Neural cell (in vitro differentiated cells): ENCODE measurements around the gene DGCR6L.

Source experiments
- EP300 ChIP-seq: fragments of 450-650 bp; conservative IDR thresholded peaks from 2 replicates; pipeline ENCODE4 v1.6.1; 2014; ENCODE audit warnings: antibody characterized with exemption, mild to moderate bottlenecking, moderate library complexity; ENCODE audit not compliant: poor library complexity, severe bottlenecking
- EZH2 ChIP-seq: fragments of 200-600, 300-800 bp; shearing (Covaris generic), sonication (generic); IDR thresholded peaks from 2 replicates; pipeline ENCODE4 v1.6.1; 2014; ENCODE audit warnings: antibody characterized with exemption, low read length, borderline replicate concordance, mild to moderate bottlenecking; ENCODE audit not compliant: insufficient read depth, poor library complexity, severe bottlenecking
- RAD21 ChIP-seq: fragments of 450-650 bp; conservative IDR thresholded peaks from 2 replicates; pipeline ENCODE4 v1.6.1; 2014; ENCODE audit warnings: antibody characterized with exemption, mild to moderate bottlenecking, moderate library complexity
- TF ChIP-seq, protein P1 (sequence below): fragments of 450-650 bp; IDR thresholded peaks from 2 replicates; pipeline ENCODE4 v1.5.1; 2014; ENCODE audit warnings: antibody characterized with exemption, mild to moderate bottlenecking, moderate library complexity; ENCODE audit not compliant: poor library complexity, severe bottlenecking

DNA sequence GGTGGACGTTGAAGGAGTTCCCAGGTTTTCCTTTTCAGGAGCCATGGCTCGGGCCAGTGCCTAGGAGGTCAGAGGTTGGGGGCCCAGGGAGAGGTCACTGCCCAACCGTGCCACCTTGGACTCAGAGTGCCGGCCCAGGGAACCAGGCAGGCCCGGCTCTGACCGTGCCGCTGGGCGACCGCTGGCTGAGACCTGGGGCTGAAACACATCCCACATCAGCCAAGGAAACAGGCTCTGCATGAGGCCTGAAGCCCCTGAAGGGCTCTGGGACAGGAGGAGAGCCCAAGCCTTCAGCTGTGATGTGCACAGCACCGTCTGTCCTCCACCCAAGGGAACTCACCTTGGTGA, 29.8 kb downstream of the DGCR6L start:
- TF ChIP-seq, protein P1, sequence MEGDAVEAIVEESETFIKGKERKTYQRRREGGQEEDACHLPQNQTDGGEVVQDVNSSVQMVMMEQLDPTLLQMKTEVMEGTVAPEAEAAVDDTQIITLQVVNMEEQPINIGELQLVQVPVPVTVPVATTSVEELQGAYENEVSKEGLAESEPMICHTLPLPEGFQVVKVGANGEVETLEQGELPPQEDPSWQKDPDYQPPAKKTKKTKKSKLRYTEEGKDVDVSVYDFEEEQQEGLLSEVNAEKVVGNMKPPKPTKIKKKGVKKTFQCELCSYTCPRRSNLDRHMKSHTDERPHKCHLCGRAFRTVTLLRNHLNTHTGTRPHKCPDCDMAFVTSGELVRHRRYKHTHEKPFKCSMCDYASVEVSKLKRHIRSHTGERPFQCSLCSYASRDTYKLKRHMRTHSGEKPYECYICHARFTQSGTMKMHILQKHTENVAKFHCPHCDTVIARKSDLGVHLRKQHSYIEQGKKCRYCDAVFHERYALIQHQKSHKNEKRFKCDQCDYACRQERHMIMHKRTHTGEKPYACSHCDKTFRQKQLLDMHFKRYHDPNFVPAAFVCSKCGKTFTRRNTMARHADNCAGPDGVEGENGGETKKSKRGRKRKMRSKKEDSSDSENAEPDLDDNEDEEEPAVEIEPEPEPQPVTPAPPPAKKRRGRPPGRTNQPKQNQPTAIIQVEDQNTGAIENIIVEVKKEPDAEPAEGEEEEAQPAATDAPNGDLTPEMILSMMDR = no peak
- no peak for TF ChIP-seq EP300
- no peak for TF ChIP-seq EZH2
- TF ChIP-seq RAD21 = no peak
